NCI-H128 (cell line): ENCODE data around the gene LYPLA2.

ENCODE experiments used
- DNase-seq: peaks from one replicate; lab custom pipeline; 2025; ENCODE audit not compliant: unreplicated experiment; lab: John Stamatoyannopoulos, UW

The LYPLA2 gene

GRCh38 chr1:23790696-23791515 lies at the start of gene LYPLA2:
Gene LYPLA2, plus strand, starts transcription at chr1:23791145. Its CDS starts 1,538 bp downstream, at chr1:23792683.
- DNase-seq, result peak; percentile 89

- DNase-seq, result no peak
Measured at GRCh38 chr1:23741609-23742008, 49.3 kb upstream of the LYPLA2 start.

DNA sequence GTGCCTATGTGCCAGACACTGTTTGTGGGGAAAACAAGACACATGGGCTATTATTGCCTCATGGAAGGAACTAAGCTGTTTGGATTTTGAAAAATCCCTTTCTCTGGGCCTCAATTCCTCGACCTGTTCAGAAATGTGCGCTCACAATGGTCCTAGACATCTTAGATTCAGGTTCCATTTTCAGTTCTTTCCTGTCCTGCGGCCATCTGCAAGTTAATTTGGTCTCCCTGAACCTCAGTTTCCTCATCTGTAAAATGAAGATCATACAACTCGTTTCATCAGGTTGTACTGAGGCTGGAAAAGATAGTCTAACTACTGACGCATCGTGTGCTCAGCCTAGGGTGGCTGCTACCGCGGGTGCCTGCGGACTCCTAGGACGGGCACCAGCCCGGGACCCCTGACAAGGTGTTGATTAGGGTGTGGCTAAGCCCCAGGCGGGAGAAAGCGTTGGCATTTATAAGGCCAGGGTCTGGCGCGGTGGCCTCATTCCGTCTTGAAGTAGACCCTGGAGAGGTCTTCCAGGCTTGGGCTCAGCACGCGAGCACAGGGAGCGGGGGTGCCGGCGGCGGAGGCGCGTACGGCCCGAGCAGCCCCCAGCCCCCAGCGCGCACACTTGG lies 48.2 kb upstream of the LYPLA2 start:
- no peak for DNase-seq

- DNase-seq, result peak; percentile 53
Measured at GRCh38 chr1:23743287-23744152, 47.4 kb upstream of the LYPLA2 start, which contains the start of gene ELOA. Gene ELOA, plus strand, starts transcription at chr1:23743471. Its CDS starts 33 bp downstream, at chr1:23743504.

GRCh38 chr1:23745515-23745914 lies 45.4 kb upstream of the LYPLA2 start:
- no peak for DNase-seq

GRCh38 chr1:23748016-23748415 lies 42.9 kb upstream of the LYPLA2 start:
- no peak for DNase-seq

DNA sequence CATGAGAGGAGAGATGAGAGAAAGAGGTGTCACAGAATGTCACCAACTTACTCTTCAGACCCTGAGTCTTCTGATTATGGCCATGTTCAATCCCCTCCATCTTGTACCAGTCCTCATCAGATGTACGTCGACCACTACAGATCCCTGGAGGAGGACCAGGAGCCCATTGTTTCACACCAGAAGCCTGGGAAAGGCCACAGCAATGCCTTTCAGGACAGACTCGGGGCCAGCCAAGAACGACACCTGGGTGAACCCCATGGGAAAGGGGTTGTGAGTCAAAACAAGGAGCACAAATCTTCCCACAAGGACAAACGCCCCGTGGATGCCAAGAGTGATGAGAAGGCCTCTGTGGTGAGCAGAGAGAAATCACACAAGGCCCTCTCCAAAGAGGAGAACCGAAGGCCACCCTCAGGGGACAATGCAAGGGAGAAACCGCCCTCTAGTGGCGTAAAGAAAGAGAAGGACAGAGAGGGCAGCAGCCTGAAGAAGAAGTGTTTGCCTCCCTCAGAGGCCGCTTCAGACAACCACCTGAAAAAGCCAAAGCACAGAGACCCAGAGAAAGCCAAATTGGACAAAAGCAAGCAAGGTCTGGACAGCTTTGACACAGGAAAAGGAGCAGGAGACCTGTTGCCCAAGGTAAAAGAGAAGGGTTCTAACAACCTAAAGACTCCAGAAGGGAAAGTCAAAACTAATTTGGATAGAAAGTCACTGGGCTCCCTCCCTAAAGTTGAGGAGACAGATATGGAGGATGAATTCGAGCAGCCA lies 39.7 kb upstream of the LYPLA2 start:
- DNase-seq, result no peak

- DNase-seq, result no peak
Measured at GRCh38 chr1:23751815-23752200, 39.1 kb upstream of the LYPLA2 start.

DNA sequence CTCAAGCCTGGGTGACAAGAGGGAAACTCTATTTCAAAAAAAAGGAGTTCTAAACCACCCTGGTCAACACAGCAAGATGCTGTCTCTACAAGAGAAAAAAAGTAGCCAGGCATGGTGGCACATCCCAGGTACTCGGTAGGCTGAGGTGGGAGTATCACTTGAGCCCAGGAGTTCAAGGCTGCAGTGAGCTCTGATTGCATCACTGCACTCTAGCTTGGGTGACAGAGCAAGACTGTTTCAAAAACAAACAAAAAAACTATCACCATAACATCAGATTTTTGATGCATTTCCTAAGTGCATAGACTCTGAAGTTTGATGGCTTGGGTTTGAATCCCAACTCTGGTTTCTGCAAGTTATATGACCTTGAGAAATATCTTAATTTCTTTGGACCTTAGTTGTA lies 38.0 kb upstream of the LYPLA2 start:
- DNase-seq, result no peak

DNA sequence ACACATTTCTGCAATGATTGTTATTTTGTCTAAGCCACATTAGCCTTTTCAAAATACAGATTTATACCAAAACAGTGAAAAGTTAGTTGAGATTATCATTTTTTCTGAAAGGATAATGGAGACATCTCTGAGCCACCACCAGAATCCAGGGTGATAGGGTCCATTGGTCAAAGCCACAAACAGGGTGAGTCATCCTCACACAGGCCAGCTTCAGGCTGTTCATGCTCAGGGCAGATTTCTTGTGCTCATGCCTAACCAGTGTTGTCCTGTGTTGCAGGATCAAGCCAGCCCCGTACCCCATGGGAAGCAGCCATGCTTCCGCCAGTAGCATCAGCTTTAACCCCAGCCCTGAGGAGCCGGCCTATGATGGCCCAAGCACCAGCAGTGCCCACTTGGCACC lies 34.3 kb upstream of the LYPLA2 start:
- no peak for DNase-seq

DNA sequence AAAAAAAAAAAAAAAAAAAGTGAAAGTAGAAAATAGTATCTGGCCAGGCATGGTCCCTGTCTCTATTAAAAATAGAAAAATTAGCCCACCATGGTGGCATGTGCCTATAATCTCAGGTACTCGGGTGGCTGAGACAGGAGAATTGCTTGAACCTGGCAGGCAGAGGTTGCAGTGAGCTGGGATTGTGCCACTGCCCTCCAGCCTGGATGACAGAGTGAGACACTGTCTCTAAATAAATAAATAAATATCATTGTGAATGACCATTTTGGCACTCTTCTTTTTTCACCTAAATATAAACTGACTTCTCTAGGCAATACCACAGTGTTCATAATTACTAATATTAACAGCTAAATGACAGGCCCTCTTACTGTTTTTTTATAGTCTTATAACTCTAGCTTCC lies 33.1 kb upstream of the LYPLA2 start:
- no peak for DNase-seq

- no peak for DNase-seq
Measured at GRCh38 chr1:23759277-23759676, 31.7 kb upstream of the LYPLA2 start.

DNA sequence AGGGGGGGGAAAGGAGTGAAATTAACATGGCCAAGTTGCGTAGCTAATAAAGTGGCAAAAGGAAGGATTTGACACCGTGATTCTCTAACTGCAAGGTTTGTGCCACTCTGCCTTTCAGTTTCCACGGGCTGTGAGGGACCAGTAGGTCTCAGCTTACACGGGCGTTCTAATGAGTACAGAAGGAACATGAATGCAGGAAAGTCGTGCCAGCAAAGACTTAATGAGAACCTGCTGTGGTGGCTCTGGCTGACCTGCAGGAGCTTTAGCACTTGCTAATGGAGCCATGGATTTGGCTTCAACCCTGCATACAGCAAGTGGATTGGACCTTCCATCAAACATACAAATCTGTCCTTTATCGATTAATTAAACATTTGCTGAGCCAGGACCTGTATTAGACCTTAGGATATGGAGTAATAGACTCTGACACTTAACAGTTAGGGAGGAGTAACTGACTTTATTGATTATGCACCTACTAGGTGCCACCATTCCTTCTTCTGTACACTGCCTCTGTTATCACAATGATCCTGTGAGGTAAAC lies 27.8 kb upstream of the LYPLA2 start:
- DNase-seq, result no peak

DNA sequence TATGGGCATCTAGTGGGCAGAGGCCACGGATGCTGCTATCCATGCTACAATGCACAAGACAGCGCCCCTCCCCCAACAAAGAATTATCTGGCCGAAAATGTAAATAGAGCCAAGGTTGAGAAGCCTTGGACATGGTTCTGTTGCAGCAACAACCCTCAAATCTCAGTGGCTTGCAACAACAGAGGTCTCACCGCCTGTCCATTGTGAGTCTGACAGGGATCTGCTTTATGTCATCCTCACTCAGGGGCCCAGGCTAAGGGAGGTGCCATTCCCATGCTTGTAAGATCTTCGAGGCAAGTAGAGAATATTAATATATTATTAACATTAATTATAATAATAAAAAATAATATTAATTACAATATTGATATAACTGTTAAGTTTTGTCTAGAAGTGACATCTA lies 22.2 kb upstream of the LYPLA2 start:
- DNase-seq, result no peak

- peak; percentile 77 for DNase-seq
Measured at GRCh38 chr1:23772049-23772853, 18.7 kb upstream of the LYPLA2 start.

DNA sequence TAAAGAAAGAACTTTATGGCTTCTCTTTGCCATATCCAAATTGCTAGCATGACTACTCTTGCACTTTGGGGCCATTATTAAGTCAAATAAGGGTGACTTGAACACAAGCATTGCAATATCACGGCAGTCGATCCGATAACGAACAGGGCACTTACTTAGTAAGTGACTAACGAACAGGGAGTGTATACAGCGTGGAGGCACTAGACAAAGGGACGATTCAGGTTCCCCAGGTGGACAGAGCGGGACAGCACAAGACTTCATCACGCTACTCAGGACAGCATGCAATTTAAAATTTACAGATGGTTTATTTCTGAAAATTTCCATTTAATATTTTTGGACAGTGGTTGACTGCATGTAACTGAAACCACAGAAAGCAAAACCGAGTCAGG lies 18.1 kb upstream of the LYPLA2 start:
- no peak for DNase-seq

DNA sequence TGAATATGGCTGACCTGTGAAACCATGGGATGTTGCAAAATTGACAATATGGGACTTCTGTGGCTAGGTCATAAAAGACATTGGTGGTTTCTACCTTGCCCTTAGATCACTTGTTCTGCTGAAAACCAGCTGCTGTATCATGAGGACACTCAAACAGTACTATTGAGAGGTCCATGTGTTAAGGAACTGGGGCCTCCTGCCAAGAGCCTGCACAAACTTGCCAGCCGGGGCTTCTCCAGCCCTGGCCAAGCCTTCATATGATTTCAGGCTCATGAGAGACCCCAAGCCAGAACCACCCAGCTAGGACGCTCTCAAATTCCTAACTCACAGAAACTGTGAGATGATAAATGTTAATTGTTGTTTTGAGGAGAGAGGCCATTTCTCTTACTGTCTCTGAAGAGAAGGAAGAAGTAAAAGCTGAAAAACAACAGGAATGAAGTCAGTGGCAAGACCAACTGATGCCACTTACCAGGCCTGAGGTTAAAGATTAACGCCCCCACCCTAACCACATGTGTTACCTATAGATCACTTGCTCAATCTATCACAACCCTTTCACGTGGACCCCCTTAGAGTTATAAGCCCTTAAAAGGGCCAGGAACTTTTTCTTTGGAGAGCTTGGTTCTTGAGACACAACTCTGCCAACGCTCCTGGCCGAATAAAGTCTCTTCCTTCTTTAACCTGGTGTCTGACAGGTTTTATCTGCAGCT lies 16.6 kb upstream of the LYPLA2 start:
- no peak for DNase-seq

DNA sequence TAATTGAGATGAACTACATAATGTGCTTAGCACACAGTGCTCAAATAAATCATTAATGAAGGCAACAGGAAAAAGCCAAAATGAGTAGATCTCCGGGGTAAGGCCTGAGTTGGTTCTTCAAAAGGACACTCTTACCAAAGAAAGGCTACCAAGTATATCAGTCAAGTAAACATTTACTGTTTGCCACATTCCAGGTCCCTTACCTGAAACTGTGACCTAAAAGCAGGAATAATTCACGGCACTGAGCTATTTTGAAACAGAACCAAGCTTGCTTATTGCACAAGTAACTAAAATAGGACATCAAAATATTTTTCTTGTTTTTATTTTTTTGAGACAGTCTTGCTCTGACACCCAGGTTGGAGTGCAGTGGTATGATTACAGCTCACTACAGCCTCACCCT lies 14.7 kb upstream of the LYPLA2 start:
- no peak for DNase-seq
